Smooth muscle cell (in vitro differentiated cells): ENCODE measurements around the gene BIN2. TPM values are rescaled to one million over a fixed set of nuclear protein-coding genes. Genes with fewer than 3 reads are reported as not detected.

ENCODE experiments used
- DNase-seq: peaks from one replicate; lab custom pipeline; 2025; ENCODE audit not compliant: unreplicated experiment; lab: John Stamatoyannopoulos, UW
- H2AFZ ChIP-seq: fragments of 200-600 bp; sonication (generic); 2 replicates; pipeline ENCODE4 v1.6.0; 2016; ENCODE audit warnings: antibody characterized with exemption, low read depth, mild to moderate bottlenecking
- H3F3A ChIP-seq: fragments of 200-600 bp; sonication (generic); 2 replicates; pipeline ENCODE4 v1.6.0; 2017; ENCODE audit warnings: antibody characterized with exemption, low read depth
- H3K27ac ChIP-seq: fragments of 200-600 bp; sonication (generic); 2 replicates; pipeline ENCODE4 v1.5.1; 2016; ENCODE audit warnings: low read depth, mild to moderate bottlenecking
- H3K27me3 ChIP-seq: fragments of 200-600 bp; sonication (generic); 2 replicates; pipeline ENCODE4 v1.6.1; 2016; ENCODE audit warnings: low read depth, mild to moderate bottlenecking
- H3K36me3 ChIP-seq: fragments of 200-600 bp; sonication (generic); 2 replicates; pipeline ENCODE4 v1.5.1; 2016; ENCODE audit warnings: low read depth
- H3K4me1 ChIP-seq: fragments of 200-600 bp; sonication (generic); 2 replicates; pipeline ENCODE4 v1.5.1; 2016; ENCODE audit warnings: low read depth
- H3K4me2 ChIP-seq: fragments of 200-600 bp; sonication (generic); 2 replicates; pipeline ENCODE4 v1.6.0; 2016; ENCODE audit warnings: mild to moderate bottlenecking
- H3K4me3 ChIP-seq: fragments of 200-600 bp; sonication (generic); 2 replicates; pipeline ENCODE4 v1.5.1; 2016; ENCODE audit warnings: mild to moderate bottlenecking
- H3K79me2 ChIP-seq: fragments of 200-600 bp; sonication (generic); 2 replicates; pipeline ENCODE4 v1.6.0; 2016; ENCODE audit warnings: low read depth, mild to moderate bottlenecking
- H3K9ac ChIP-seq: fragments of 200-600 bp; sonication (generic); 2 replicates; pipeline ENCODE4 v1.6.0; 2016; ENCODE audit warnings: low read depth
- H3K9me3 ChIP-seq: fragments of 200-600 bp; sonication (generic); replicated peaks from 2 replicates; pipeline ENCODE4 v1.5.1; 2016; ENCODE audit warnings: low read depth
- H4K20me1 ChIP-seq: fragments of 200-600 bp; sonication (generic); 2 replicates; pipeline ENCODE4 v1.6.0; 2016; ENCODE audit warnings: low read depth
- WGBS: methylation state at CpG from one replicate; pipeline ENCODE4 v1.1.7; 2016; ENCODE audit warnings: low lambda C conversion rate; 5-methylcytosine and 5-hydroxymethylcytosine counted together
- polyA plus RNA-seq: library from polyadenylated mRNA; unstranded; fragments of >200 nt; fragmentation: Nextera tagmentation; extraction: Ambion mirVana; gene quantifications from 2 replicates; pipeline ENCODE4 v1.2.1, GENCODE V29; 2016
- total RNA-seq: library from RNA; depleted of rRNA; stranded (reverse); fragments of >200 nt; gene quantifications from 2 replicates; pipeline ENCODE4 v1.2.3, GENCODE V29; 2014
- TF ChIP-seq, protein P1 (sequence below): fragments of 200-600 bp; sonication (generic); IDR thresholded peaks from 2 replicates; pipeline ENCODE4 v1.5.1; 2017; ENCODE audit warnings: borderline replicate concordance, mild to moderate bottlenecking, antibody characterized with exemption; ENCODE audit not compliant: insufficient read depth, poor library complexity, severe bottlenecking

BIN2 gene
- total and polyA plus RNA-seq, 2 experiments from 2014 or later = not detected

DNA sequence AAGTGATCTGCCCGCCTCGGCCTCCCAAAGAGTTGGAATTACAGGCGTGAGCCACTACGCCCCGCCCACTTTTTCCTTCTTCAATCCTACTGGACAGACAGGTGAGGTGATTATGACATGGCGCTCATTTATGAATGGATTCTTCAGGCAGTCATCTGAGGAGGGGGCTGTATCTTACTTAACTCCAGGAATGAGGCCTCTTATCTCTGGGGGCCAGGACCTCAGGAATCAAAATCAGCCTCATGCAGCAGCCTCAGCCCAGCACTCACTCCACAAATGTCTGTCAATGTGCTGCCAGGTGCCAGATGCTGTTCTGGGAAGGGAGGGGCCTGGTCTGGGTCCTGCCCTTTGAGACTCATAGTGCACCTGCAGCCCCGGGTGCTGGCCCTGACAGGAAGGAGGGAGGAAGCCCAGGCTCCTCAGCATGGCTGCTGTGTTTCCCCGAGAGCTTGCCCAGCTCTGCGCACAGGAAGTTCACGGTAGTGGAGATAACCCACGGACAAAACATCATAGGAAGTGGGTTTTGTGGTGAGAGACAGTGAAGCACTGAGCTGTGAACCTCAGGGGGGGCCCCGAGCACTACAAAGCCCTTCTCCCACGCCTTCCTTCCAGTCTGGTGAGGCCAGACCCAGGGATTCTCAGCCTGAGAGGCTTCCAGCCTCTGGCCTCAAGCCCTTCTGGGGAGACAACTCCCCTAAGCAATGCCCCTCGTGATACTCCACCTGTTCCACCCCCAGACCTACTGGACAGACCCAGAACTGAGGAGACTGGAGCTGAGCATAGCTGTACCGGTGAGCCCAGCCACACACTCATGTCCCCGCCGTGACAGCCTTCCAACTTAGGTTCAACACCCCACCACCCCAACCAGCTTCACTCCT, 44.9 kb upstream of the BIN2 start:
- H3F3A ChIP-seq = peaks cover 17% of the 10 kb centered on the region
- H2AFZ ChIP-seq = no peak overlapping the region
- peaks cover 23% of the 10 kb centered on the region for H3K4me1 ChIP-seq
- no peak overlapping the region for H3K4me3 ChIP-seq
- TF ChIP-seq, protein P1, sequence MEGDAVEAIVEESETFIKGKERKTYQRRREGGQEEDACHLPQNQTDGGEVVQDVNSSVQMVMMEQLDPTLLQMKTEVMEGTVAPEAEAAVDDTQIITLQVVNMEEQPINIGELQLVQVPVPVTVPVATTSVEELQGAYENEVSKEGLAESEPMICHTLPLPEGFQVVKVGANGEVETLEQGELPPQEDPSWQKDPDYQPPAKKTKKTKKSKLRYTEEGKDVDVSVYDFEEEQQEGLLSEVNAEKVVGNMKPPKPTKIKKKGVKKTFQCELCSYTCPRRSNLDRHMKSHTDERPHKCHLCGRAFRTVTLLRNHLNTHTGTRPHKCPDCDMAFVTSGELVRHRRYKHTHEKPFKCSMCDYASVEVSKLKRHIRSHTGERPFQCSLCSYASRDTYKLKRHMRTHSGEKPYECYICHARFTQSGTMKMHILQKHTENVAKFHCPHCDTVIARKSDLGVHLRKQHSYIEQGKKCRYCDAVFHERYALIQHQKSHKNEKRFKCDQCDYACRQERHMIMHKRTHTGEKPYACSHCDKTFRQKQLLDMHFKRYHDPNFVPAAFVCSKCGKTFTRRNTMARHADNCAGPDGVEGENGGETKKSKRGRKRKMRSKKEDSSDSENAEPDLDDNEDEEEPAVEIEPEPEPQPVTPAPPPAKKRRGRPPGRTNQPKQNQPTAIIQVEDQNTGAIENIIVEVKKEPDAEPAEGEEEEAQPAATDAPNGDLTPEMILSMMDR = no peak
- H3K27me3 ChIP-seq = no peaks in the 10 kb centered on the region
- peak overlapping the region; percentile 44 for H3K4me2 ChIP-seq
- no peaks in the 10 kb centered on the region for H3K36me3 ChIP-seq
- no peaks in the 10 kb centered on the region for H3K9me3 ChIP-seq
- DNase-seq = no peak
- H4K20me1 ChIP-seq = no peaks in the 10 kb centered on the region
- H3K79me2 ChIP-seq = no peaks in the 10 kb centered on the region
- WGBS = 71% methylated on average over 17 of the region's 17 CpGs
- H3K27ac ChIP-seq = peak overlapping the region; percentile 38
- H3K9ac ChIP-seq = no peak overlapping the region

DNA sequence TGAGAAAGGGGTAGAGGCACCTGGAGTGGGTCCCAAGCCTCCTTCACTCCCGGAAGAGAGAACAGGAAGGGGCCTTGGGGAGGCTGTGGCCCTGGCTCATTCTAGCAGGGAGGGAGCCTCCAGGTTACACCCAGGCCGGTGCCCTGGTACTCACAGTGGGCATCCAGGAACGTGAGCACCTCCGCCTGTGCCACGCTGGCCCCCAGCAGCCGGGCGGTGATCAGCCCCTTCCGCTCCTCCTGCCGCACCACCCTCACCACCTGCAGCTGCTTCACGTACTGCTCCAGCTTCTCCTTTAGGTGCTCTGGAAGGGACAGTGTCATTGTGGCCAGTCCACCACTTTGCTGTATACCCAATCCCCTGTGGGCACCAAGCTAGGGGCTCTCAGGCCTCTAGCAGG, 41.3 kb upstream of the BIN2 start:
- WGBS = 97% methylated on average over 10 of the region's 10 CpGs
- Histone ChIP-seq H3K9me3 (no peaks in the 10 kb centered on the region), H3K27ac (no peak overlapping the region), H3K4me3 (no peak overlapping the region), H3F3A (peaks cover under 1% of the 10 kb centered on the region), H2AFZ (no peak overlapping the region), H4K20me1 (no peaks in the 10 kb centered on the region), H3K36me3 (no peaks in the 10 kb centered on the region), H3K4me1 (peaks cover 15% of the 10 kb centered on the region), H3K9ac (no peak overlapping the region), H3K4me2 (no peak overlapping the region), H3K79me2 (no peaks in the 10 kb centered on the region), H3K27me3 (no peaks in the 10 kb centered on the region)
- DNase-seq = no peak
- TF ChIP-seq, protein P1 = no peak

DNA sequence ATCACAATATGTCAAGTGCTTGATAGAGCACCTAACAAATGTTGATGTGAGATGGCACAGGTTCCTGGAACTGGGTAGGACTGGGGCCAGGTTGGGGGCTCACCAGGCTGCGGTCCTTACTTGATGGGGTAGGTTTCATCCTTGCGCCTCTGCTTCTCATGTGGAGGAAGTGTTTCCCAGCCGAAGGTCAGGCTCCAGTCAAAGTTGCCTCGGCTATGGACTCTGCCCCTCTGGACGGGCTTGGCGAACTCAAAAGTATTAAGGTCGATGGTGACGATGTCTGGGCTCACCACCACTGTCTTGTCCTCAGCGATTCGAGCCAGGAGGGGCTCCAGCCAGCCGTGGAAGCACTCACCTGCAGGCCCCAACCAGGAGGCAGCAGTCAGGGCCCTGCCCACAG, 40.0 kb upstream of the BIN2 start:
- Histone ChIP-seq H3K9ac (no peak overlapping the region), H3K4me2 (no peak overlapping the region), H3K4me3 (no peak overlapping the region), H3K27me3 (no peaks in the 10 kb centered on the region), H3K36me3 (no peaks in the 10 kb centered on the region), H3K79me2 (no peaks in the 10 kb centered on the region), H2AFZ (no peak overlapping the region), H3K9me3 (no peaks in the 10 kb centered on the region), H3F3A (no peaks in the 10 kb centered on the region), H3K27ac (no peak overlapping the region), H4K20me1 (no peaks in the 10 kb centered on the region), H3K4me1 (peaks cover 10% of the 10 kb centered on the region)
- WGBS = 93% methylated on average over 11 of the region's 11 CpGs
- TF ChIP-seq, protein P1 = no peak
- DNase-seq = no peak
